BE2C (cell line): ENCODE measurements around the gene KRTAP10-11.
"Not testable (repeated sequence)": the region's sequence is repeated elsewhere in the genome, so short reads cannot be mapped to it uniquely, and the experiment has no call there.

Experiments
- DNase-seq: peaks from one replicate; pipeline ENCODE4 v3.0.0-alpha.2; 2020
- H3K27me3 ChIP-seq: fragments of 250-450 bp; sonication (Bioruptor Pico); 2 replicates; pipeline ENCODE4 v1.5.1; 2020; ENCODE audit warnings: mild to moderate bottlenecking
- H3K36me3 ChIP-seq: fragments of 250-450 bp; sonication (Bioruptor Pico); 2 replicates; pipeline ENCODE4 v1.5.1; 2020; ENCODE audit warnings: mild to moderate bottlenecking
- H3K4me1 ChIP-seq: fragments of 250-450 bp; sonication (Bioruptor Pico); 2 replicates; pipeline ENCODE4 v1.5.1; 2020
- H3K4me3 ChIP-seq: 2 replicates; pipeline ENCODE4 v1.5.1; 2011; ENCODE audit warnings: low read depth, low read length
- H3K9me3 ChIP-seq: fragments of 250-450 bp; sonication (Bioruptor Pico); 2 replicates; pipeline ENCODE4 v1.5.1; 2020
- CTCF ChIP-seq: IDR thresholded peaks from 2 replicates; pipeline ENCODE4 v1.5.1; 2012; ENCODE audit warnings: mild to moderate bottlenecking, low read depth, low read length

The KRTAP10-11 gene

GRCh38 chr21:44628707-44629391 lies 17.4 kb upstream of the KRTAP10-11 start:
- Histone ChIP-seq H3K9me3 (no peaks in the 10 kb centered on the region; the same call in 1 of the 2 replicates), H3K36me3 (no peaks in the 10 kb centered on the region), H3K4me1 (no peaks in the 10 kb centered on the region), H3K27me3 (no peaks in the 10 kb centered on the region), H3K4me3 (no peak overlapping the region)
- TF ChIP-seq CTCF, result no peak
- no peak for DNase-seq

GRCh38 chr21:44630440-44630839 lies 15.8 kb upstream of the KRTAP10-11 start:
- TF ChIP-seq CTCF, result no peak
- H3K4me1 ChIP-seq, result no peaks in the 10 kb centered on the region
- no peak for DNase-seq
- H3K36me3 ChIP-seq, result no peaks in the 10 kb centered on the region
- no peaks in the 10 kb centered on the region for H3K27me3 ChIP-seq
- H3K4me3 ChIP-seq, result no peak overlapping the region
- no peaks in the 10 kb centered on the region; the same call in 1 of the 2 replicates for H3K9me3 ChIP-seq

GRCh38 chr21:44632067-44632466 lies 14.1 kb upstream of the KRTAP10-11 start:
- TF ChIP-seq CTCF, result no peak
- Histone ChIP-seq H3K36me3 (no peaks in the 10 kb centered on the region), H3K4me3 (no peak overlapping the region), H3K9me3 (no peaks in the 10 kb centered on the region; the same call in 1 of the 2 replicates), H3K27me3 (no peaks in the 10 kb centered on the region), H3K4me1 (no peaks in the 10 kb centered on the region)
- no peak for DNase-seq

GRCh38 chr21:44636209-44637017 lies 9.8 kb upstream of the KRTAP10-11 start:
- H3K27me3 ChIP-seq, result no peaks in the 10 kb centered on the region
- DNase-seq, result no peak
- TF ChIP-seq CTCF, result no peak
- peaks cover 3% of the 10 kb centered on the region for H3K9me3 ChIP-seq
- H3K4me1 ChIP-seq, result no peaks in the 10 kb centered on the region
- no peaks in the 10 kb centered on the region for H3K36me3 ChIP-seq
- no peak overlapping the region for H3K4me3 ChIP-seq

- DNase-seq, result no peak
- Histone ChIP-seq H3K27me3 (no peaks in the 10 kb centered on the region), H3K9me3 (peaks cover 3% of the 10 kb centered on the region; the same call in 1 of the 2 replicates), H3K4me1 (no peaks in the 10 kb centered on the region), H3K4me3 (no peak within 1 kb of the TSS), H3K36me3 (no peaks in the 10 kb centered on the region)
- TF ChIP-seq CTCF, result no peak
These were observed 9.0 kb upstream of the KRTAP10-11 start, which contains the start of gene KRTAP10-10 for GRCh38 chr21:44637018-44637850. Gene KRTAP10-10 (plus strand): TSS chr21:44637356. CDS start chr21:44637418, 62 bp downstream.

- H3K27me3 ChIP-seq, H3K9me3 ChIP-seq, H3K4me1 ChIP-seq, DNase-seq, H3K4me3 ChIP-seq, H3K36me3 ChIP-seq: not testable (repeated sequence)
These were observed 8.3 kb upstream of the KRTAP10-11 start for GRCh38 chr21:44637851-44638348.

GRCh38 chr21:44638506-44639330 lies 7.5 kb upstream of the KRTAP10-11 start:
- not testable (repeated sequence) for H3K4me1 ChIP-seq, H3K27me3 ChIP-seq, H3K9me3 ChIP-seq, DNase-seq, H3K4me3 ChIP-seq, H3K36me3 ChIP-seq
